HCT116 (cell line): ENCODE results near the gene NSMF. TPM values are rescaled to one million over a fixed set of nuclear protein-coding genes. Genes with fewer than 3 reads are reported as not detected.

ENCODE experiments used
- ATAC-seq: fragments of 200-7000 bp; cut with Tn5 transposase; 2 replicates; pipeline ENCODE4 v1.9.1; 2020; ENCODE audit warnings: mild to moderate bottlenecking, moderate library complexity
- BruUV-seq: library from RNA; stranded (reverse); fragments of 400-500 nt; replicated peaks from 2 replicates; lab custom pipeline; 2021; lab: Mats Ljungman, UMichigan
- CTCF ChIA-PET: fragments of 300-600 bp; sonication (Branson Sonifier 250); formaldehyde crosslinking; loops from one replicate; lab custom pipeline; 2021; ENCODE audit warnings: antibody characterized with exemption; lab: Charles Lee
- POLR2A ChIA-PET: fragments of 300-600, 350-600 bp; sonication (Branson Sonifier 250); formaldehyde crosslinking; loops from one replicate; lab custom pipeline; 2021; ENCODE audit warnings: antibody characterized with exemption; lab: Charles Lee
- RAD21 ChIA-PET, 2 experiments: fragments of 300-600 bp; sonication (Branson Sonifier 250); formaldehyde crosslinking; loops; one replicate each; lab custom pipeline; 2023; ENCODE audit warnings: low total read pairs in 2 of 2; ENCODE audit not compliant: uncharacterized antibody in 2 of 2, unreplicated experiment in 2 of 2, low non-redundant PET in 1 of 2; lab: Charles Lee
- DNase-seq: peaks from one replicate; pipeline ENCODE4 v3.0.0-alpha.2; 2010; ENCODE audit warnings: low read depth, low spot score
- H2AFZ ChIP-seq: fragments of 200-600 bp; shearing (Covaris generic), sonication (generic); 2 replicates; pipeline ENCODE4 v1.6.1; 2017; ENCODE audit warnings: low read depth, mixed run types, mixed read lengths, antibody characterized with exemption, low read length; ENCODE audit not compliant: poor library complexity, severe bottlenecking
- H3K27ac ChIP-seq: 2 replicates; pipeline ENCODE4 v1.5.1; 2012; ENCODE audit warnings: low read depth, low read length
- H3K27me3 ChIP-seq: fragments of 200-600 bp; sonication (generic); 2 replicates; pipeline ENCODE4 v1.6.1; 2016; ENCODE audit warnings: mixed run types, low read length, mixed read lengths; ENCODE audit not compliant: insufficient read depth
- H3K36me3 ChIP-seq, 2 experiments: fragments of 200-500 bp in 1 of 2; fragments of 200-600 bp in 1 of 2; sonication (Bioruptor generic) in 1 of 2; sonication (generic) in 1 of 2; 2 replicates each; pipeline versions ENCODE4 v1.5.1 to v1.6.1; 2014 to 2016; ENCODE audit warnings: low read length in 2 of 2, inconsistent platforms in 1 of 2, mixed read lengths in 1 of 2, mixed run types in 1 of 2; ENCODE audit not compliant: insufficient read depth in 2 of 2, control insufficient read depth in 1 of 2
- H3K4me1 ChIP-seq, 2 experiments: fragments of 200-600 bp in 1 of 2; sonication (generic) in 1 of 2; 2 replicates each; pipeline versions ENCODE4 v1.5.1 to v1.6.1; 2012 to 2017; ENCODE audit warnings: low read length in 2 of 2, inconsistent platforms in 1 of 2, mild to moderate bottlenecking in 1 of 2, mixed read lengths in 1 of 2, mixed run types in 1 of 2, moderate library complexity in 1 of 2; ENCODE audit not compliant: insufficient read depth in 2 of 2, control insufficient read depth in 1 of 2
- H3K4me2 ChIP-seq: fragments of 200-600 bp; sonication (generic); 2 replicates; pipeline ENCODE4 v1.6.1; 2017; ENCODE audit warnings: mixed run types, low read length, mixed read lengths
- H3K4me3 ChIP-seq, 2 experiments: fragments of 200-600 bp in 1 of 2; sonication (generic) in 1 of 2; replicated peaks in 1 of 2; 2 replicates each; pipeline ENCODE4 v1.5.1; 2011 to 2016; ENCODE audit warnings: low read length in 2 of 2, control low read depth in 1 of 2, low read depth in 1 of 2, mild to moderate bottlenecking in 1 of 2, mixed read lengths in 1 of 2, mixed run types in 1 of 2
- H3K79me2 ChIP-seq: fragments of 200-600 bp; sonication (generic); 2 replicates; pipeline ENCODE4 v1.6.1; 2017; ENCODE audit warnings: mild to moderate bottlenecking, mixed run types, low read length, moderate library complexity, mixed read lengths; ENCODE audit not compliant: insufficient read depth
- H3K9ac ChIP-seq: fragments of 200-600 bp; sonication (generic); 2 replicates; pipeline ENCODE4 v1.6.1; 2016; ENCODE audit warnings: low read length, mixed read lengths
- H3K9me2 ChIP-seq: fragments of 200-600 bp; sonication (generic), shearing (Covaris generic); 2 replicates; pipeline ENCODE4 v1.6.1; 2017; ENCODE audit warnings: mixed run types, mild to moderate bottlenecking, moderate library complexity; ENCODE audit not compliant: insufficient read depth
- H3K9me3 ChIP-seq, 2 experiments: fragments of 200-500 bp in 1 of 2; fragments of 200-600 bp in 1 of 2; sonication (Bioruptor generic) in 1 of 2; sonication (generic) in 1 of 2; 2 replicates each; pipeline ENCODE4 v1.6.1; 2014 to 2017; ENCODE audit warnings: low read length in 2 of 2, mixed read lengths in 2 of 2, inconsistent platforms in 1 of 2, low read depth in 1 of 2, mild to moderate bottlenecking in 1 of 2, mixed run types in 1 of 2, moderate library complexity in 1 of 2; ENCODE audit not compliant: control insufficient read depth in 1 of 2, insufficient read depth in 1 of 2
- H4K20me1 ChIP-seq: fragments of 200-600 bp; sonication (generic), shearing (Covaris generic); 2 replicates; pipeline ENCODE4 v1.6.1; 2017; ENCODE audit warnings: mixed run types, mild to moderate bottlenecking, moderate library complexity; ENCODE audit not compliant: insufficient read depth
- CBX3 ChIP-seq: IDR thresholded peaks from 2 replicates; pipeline ENCODE4 v1.6.1; 2012; ENCODE audit warnings: low read depth
- CEBPB ChIP-seq: IDR thresholded peaks from 2 replicates; pipeline ENCODE4 v1.6.1; 2012; ENCODE audit warnings: low read depth
- EGR1 ChIP-seq: IDR thresholded peaks from 2 replicates; pipeline ENCODE4 v1.6.1; 2012; ENCODE audit warnings: low read depth
- EZH2 ChIP-seq: fragments of 200-600 bp; sonication (generic); IDR thresholded peaks from 2 replicates; pipeline ENCODE4 v1.6.1; 2017; ENCODE audit warnings: antibody characterized with exemption, mixed run types
- EZH2phosphoT487 ChIP-seq: fragments of 200-600 bp; IDR thresholded peaks from 2 replicates; pipeline ENCODE4 v1.6.1; 2018; ENCODE audit warnings: antibody characterized with exemption, borderline replicate concordance
- FOSL1 ChIP-seq: IDR thresholded peaks from 2 replicates; pipeline ENCODE4 v1.6.1; 2012; ENCODE audit warnings: low read depth
- JUND ChIP-seq: IDR thresholded peaks from 2 replicates; pipeline ENCODE4 v1.6.1; 2012
- POLR2A ChIP-seq: IDR thresholded peaks from 2 replicates; pipeline ENCODE4 v1.7.0; 2011; ENCODE audit warnings: borderline replicate concordance; ENCODE audit not compliant: insufficient read depth, insufficient read length; ENCODE audit errors: extremely low read depth
- POLR2AphosphoS5 ChIP-seq: IDR thresholded peaks from 2 replicates; pipeline ENCODE4 v1.6.1; 2011; ENCODE audit warnings: mild to moderate bottlenecking, low read depth, low read length, moderate library complexity
- RAD21 ChIP-seq: IDR thresholded peaks from 2 replicates; pipeline ENCODE4 v1.6.1; 2012; ENCODE audit warnings: low read depth, mild to moderate bottlenecking
- SIN3A ChIP-seq: IDR thresholded peaks from 2 replicates; pipeline ENCODE4 v1.6.1; 2012; ENCODE audit warnings: low read depth
- SP1 ChIP-seq: IDR thresholded peaks from 2 replicates; pipeline ENCODE4 v1.6.1; 2012; ENCODE audit warnings: low read depth
- TCF7L2 ChIP-seq: IDR thresholded peaks from 2 replicates; pipeline ENCODE4 v1.7.0; 2011; ENCODE audit warnings: borderline replicate concordance, inconsistent platforms; ENCODE audit not compliant: insufficient read depth, insufficient read length; ENCODE audit errors: extremely low read depth
- ZFX ChIP-seq: fragments of 450-650 bp; IDR thresholded peaks from 2 replicates; pipeline ENCODE4 v1.6.1; 2017
- ZNF274 ChIP-seq: fragments of 200-500 bp; sonication (Bioruptor generic); IDR thresholded peaks from 2 replicates; pipeline ENCODE4 v1.6.1; 2014; ENCODE audit warnings: mild to moderate bottlenecking, low read depth, low read length, inconsistent platforms
- intact Hi-C: fragments of 100-400 bp; cut with micrococcal nuclease; formaldehyde crosslinking; loops from 2 replicates; pipeline ENCODE4 v1.10.0; 2022
- total RNA-seq: library from RNA; stranded (reverse); gene quantifications from one replicate; pipeline ENCODE4 v1.2.1, GENCODE V29; 2021; ENCODE audit not compliant: unreplicated experiment
- TF ChIP-seq, protein P1 (sequence below): IDR thresholded peaks from 2 replicates; pipeline ENCODE4 v1.6.1; 2012; ENCODE audit warnings: low read depth
- TF ChIP-seq, protein P2 (sequence below): IDR thresholded peaks from 2 replicates; pipeline ENCODE4 v1.6.1; 2012
- TF ChIP-seq, protein P3 (sequence below): IDR thresholded peaks from 2 replicates; pipeline ENCODE4 v1.6.1; 2011; ENCODE audit warnings: mild to moderate bottlenecking, low read length, moderate library complexity; ENCODE audit not compliant: insufficient replicate concordance; ENCODE audit errors: extremely low read depth

The NSMF gene
- total RNA-seq, 1 experiment from 2014 or later, result 81.9 TPM

DNA sequence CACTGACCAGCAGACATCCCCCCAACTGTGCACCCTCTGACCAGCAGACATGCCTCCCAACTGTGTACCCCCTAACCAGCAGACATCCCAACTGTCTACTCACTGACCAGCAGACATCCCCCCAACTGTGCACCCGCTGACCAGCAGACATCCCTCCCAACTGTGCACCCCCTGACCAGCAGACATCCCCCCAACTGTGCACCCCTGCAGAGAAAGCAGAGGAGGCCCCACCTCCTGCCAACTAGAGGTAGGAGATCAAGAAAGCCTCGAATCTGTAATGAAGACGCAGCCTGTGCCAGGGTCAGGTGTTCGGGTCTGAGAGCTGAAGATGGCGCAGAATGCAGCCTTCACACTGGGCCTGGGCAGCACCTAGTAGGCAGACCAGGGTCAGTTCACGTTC is 29.8 kb upstream of the NSMF start:
- no peaks in the 10 kb centered on the region for H3K9me2 ChIP-seq
- H2AFZ ChIP-seq, result no peak overlapping the region
- H3K4me2 ChIP-seq, result no peak overlapping the region
- no peaks in the 10 kb centered on the region for H3K79me2 ChIP-seq
- ATAC-seq (no peak), DNase-seq (no peak)
- intact Hi-C loops, result no loop called here
- H3K9ac ChIP-seq, result no peak overlapping the region
- no peaks in the 10 kb centered on the region for H3K27me3 ChIP-seq
- H3K36me3 ChIP-seq, result no peaks in the 10 kb centered on the region
- ChIA-PET POLR2A (no interaction called here), CTCF (no interaction called here), RAD21 (no interaction called here)
- H3K9me3 ChIP-seq, result no peaks in the 10 kb centered on the region; a peak in 1 of 4 replicates
- H3K4me3 ChIP-seq, result no peak overlapping the region
- BruUV-seq, result no TSS peak
- TF ChIP-seq CBX3 (no peak), CEBPB (no peak), POLR2AphosphoS5 (no peak), EGR1 (no peak), FOSL1 (no peak), POLR2A (no peak), EZH2 (no peak), ZNF274 (no peak), ZFX (no peak), JUND (no peak), SP1 (no peak), RAD21 (no peak), SIN3A (no peak), TCF7L2 (no peak), EZH2phosphoT487 (no peak)
- TF ChIP-seq, protein P1, sequence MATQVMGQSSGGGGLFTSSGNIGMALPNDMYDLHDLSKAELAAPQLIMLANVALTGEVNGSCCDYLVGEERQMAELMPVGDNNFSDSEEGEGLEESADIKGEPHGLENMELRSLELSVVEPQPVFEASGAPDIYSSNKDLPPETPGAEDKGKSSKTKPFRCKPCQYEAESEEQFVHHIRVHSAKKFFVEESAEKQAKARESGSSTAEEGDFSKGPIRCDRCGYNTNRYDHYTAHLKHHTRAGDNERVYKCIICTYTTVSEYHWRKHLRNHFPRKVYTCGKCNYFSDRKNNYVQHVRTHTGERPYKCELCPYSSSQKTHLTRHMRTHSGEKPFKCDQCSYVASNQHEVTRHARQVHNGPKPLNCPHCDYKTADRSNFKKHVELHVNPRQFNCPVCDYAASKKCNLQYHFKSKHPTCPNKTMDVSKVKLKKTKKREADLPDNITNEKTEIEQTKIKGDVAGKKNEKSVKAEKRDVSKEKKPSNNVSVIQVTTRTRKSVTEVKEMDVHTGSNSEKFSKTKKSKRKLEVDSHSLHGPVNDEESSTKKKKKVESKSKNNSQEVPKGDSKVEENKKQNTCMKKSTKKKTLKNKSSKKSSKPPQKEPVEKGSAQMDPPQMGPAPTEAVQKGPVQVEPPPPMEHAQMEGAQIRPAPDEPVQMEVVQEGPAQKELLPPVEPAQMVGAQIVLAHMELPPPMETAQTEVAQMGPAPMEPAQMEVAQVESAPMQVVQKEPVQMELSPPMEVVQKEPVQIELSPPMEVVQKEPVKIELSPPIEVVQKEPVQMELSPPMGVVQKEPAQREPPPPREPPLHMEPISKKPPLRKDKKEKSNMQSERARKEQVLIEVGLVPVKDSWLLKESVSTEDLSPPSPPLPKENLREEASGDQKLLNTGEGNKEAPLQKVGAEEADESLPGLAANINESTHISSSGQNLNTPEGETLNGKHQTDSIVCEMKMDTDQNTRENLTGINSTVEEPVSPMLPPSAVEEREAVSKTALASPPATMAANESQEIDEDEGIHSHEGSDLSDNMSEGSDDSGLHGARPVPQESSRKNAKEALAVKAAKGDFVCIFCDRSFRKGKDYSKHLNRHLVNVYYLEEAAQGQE, result no peak
- TF ChIP-seq, protein P2, sequence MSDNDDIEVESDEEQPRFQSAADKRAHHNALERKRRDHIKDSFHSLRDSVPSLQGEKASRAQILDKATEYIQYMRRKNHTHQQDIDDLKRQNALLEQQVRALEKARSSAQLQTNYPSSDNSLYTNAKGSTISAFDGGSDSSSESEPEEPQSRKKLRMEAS, result no peak
- TF ChIP-seq, protein P3, sequence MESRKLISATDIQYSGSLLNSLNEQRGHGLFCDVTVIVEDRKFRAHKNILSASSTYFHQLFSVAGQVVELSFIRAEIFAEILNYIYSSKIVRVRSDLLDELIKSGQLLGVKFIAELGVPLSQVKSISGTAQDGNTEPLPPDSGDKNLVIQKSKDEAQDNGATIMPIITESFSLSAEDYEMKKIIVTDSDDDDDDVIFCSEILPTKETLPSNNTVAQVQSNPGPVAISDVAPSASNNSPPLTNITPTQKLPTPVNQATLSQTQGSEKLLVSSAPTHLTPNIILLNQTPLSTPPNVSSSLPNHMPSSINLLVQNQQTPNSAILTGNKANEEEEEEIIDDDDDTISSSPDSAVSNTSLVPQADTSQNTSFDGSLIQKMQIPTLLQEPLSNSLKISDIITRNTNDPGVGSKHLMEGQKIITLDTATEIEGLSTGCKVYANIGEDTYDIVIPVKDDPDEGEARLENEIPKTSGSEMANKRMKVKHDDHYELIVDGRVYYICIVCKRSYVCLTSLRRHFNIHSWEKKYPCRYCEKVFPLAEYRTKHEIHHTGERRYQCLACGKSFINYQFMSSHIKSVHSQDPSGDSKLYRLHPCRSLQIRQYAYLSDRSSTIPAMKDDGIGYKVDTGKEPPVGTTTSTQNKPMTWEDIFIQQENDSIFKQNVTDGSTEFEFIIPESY, result no peak
- H3K4me1 ChIP-seq, result peaks cover 2 to 15% of the 10 kb centered on the region in 2 experiments; a peak in 3 of 4 replicates
- H4K20me1 ChIP-seq, result no peaks in the 10 kb centered on the region
- no peak overlapping the region for H3K27ac ChIP-seq
